Stomach (tissue), 4 donors: ENCODE results near the gene MAPT.

Experiments
- EP300 ChIP-seq: sonication (generic); formaldehyde crosslinking; IDR thresholded peaks from one replicate; pipeline ENCODE4 v1.6.1; 2017; ENCODE audit warnings: antibody characterized with exemption
- POLR2A ChIP-seq, 4 donors: fragments of 450-650 bp; IDR thresholded peaks; one replicate each; pipeline ENCODE4 v1.6.1; 2016; ENCODE audit warnings: antibody characterized with exemption in 4 of 4, control low read depth in 2 of 4, mild to moderate bottlenecking in 1 of 4, moderate library complexity in 1 of 4
- POLR2AphosphoS5 ChIP-seq, 3 donors: sonication (generic); formaldehyde crosslinking; IDR thresholded peaks; one replicate each; pipeline ENCODE4 v1.6.1; 2016; ENCODE audit warnings: antibody characterized with exemption in 3 of 3
- TF ChIP-seq, protein P1 (sequence below), 7 experiments: fragments of 450-650 bp in 4 of 7; fragments of 200-600 bp in 3 of 7; sonication (generic) in 3 of 7; IDR thresholded peaks; one replicate each; pipeline ENCODE4 v1.5.1; 2016 to 2019; ENCODE audit warnings: antibody characterized with exemption in 7 of 7, control low read depth in 2 of 7, mild to moderate bottlenecking in 1 of 7

DNA sequence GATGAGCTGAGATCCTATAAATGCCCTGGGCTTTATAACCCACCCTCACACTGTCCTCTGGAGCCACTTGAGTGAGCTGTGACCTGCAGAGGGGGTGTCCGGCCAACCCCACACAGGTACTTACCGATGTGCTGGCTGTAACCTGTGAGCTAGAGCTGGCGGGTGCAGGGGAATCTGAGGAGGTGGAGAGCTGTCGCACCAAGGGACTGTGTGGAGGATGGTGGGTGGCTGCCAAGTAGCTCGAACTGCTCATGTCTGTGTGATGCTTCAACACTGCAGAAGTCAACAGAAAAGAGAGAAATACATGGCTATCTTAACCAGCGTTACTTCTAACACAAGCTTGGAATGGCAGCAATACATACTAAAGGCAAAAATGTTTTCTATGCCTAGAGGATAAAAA, 144.1 kb downstream of the MAPT start:
- TF ChIP-seq POLR2A (IDR thresholded peaks at IDR 0.05) (no peak), EP300 (no peak), POLR2AphosphoS5 (IDR thresholded peaks at IDR 0.05) (no peak)
- TF ChIP-seq, protein P1, sequence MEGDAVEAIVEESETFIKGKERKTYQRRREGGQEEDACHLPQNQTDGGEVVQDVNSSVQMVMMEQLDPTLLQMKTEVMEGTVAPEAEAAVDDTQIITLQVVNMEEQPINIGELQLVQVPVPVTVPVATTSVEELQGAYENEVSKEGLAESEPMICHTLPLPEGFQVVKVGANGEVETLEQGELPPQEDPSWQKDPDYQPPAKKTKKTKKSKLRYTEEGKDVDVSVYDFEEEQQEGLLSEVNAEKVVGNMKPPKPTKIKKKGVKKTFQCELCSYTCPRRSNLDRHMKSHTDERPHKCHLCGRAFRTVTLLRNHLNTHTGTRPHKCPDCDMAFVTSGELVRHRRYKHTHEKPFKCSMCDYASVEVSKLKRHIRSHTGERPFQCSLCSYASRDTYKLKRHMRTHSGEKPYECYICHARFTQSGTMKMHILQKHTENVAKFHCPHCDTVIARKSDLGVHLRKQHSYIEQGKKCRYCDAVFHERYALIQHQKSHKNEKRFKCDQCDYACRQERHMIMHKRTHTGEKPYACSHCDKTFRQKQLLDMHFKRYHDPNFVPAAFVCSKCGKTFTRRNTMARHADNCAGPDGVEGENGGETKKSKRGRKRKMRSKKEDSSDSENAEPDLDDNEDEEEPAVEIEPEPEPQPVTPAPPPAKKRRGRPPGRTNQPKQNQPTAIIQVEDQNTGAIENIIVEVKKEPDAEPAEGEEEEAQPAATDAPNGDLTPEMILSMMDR (IDR thresholded peaks at IDR 0.05): no peak
